Vagina (tissue), 2 donors: Measurements from ENCODE around the gene SRGAP3. TPM values are rescaled to one million over a fixed set of nuclear protein-coding genes. Genes with fewer than 3 reads are reported as not detected.

Experiments
- DNase-seq, 2 donors: peaks; one replicate each; pipeline ENCODE4 v3.0.0-alpha.2; 2017; ENCODE audit errors: extremely low spot score in 2 of 2
- H3K27ac ChIP-seq: fragments of 200-600 bp; sonication (generic); one replicate; pipeline ENCODE4 v1.5.1; 2019
- H3K27me3 ChIP-seq: fragments of 200-600 bp; sonication (generic); one replicate; pipeline ENCODE4 v1.5.1; 2019
- H3K36me3 ChIP-seq, 2 donors: fragments of 200-600 bp; sonication (generic); one replicate each; pipeline ENCODE4 v1.5.1; 2017 to 2019
- H3K4me1 ChIP-seq: fragments of 200-600 bp; sonication (generic); one replicate; pipeline ENCODE4 v1.5.1; 2019
- H3K4me3 ChIP-seq, 2 donors: fragments of 200-600 bp; sonication (generic); 1 replicate in 1 of 2; 2 replicates in 1 of 2; pipeline ENCODE4 v1.5.1; 2016 to 2019
- H3K9me3 ChIP-seq: fragments of 200-600 bp; sonication (generic); one replicate; pipeline ENCODE4 v1.5.1; 2019
- POLR2A ChIP-seq, 2 donors: fragments of 450-650 bp; IDR thresholded peaks; one replicate each; pipeline ENCODE4 v1.6.1; 2017; ENCODE audit warnings: antibody characterized with exemption in 2 of 2, mild to moderate bottlenecking in 2 of 2, moderate library complexity in 2 of 2
- POLR2AphosphoS5 ChIP-seq, 2 donors: sonication (generic); formaldehyde crosslinking; IDR thresholded peaks; one replicate each; pipeline ENCODE4 v1.9.0; 2017; ENCODE audit warnings: antibody characterized with exemption in 2 of 2, mild to moderate bottlenecking in 2 of 2, low read depth in 1 of 2; ENCODE audit not compliant: insufficient read depth in 1 of 2
- intact Hi-C: fragments of 100-400 bp; cut with DNase I; formaldehyde crosslinking; loops from one replicate; pipeline ENCODE4 v1.15.1; 2023
- total RNA-seq: library from RNA; depleted of rRNA; stranded (reverse); fragments of >200 nt; gene quantifications from one replicate; pipeline ENCODE4 v1.2.3, GENCODE V29; 2016
- TF ChIP-seq, protein P1 (sequence below), 3 experiments: fragments of 450-650 bp in 2 of 3; fragments of 200-600 bp in 1 of 3; sonication (generic) in 1 of 3; IDR thresholded peaks; one replicate each; pipeline ENCODE4 v1.5.1; 2017 to 2019; ENCODE audit warnings: antibody characterized with exemption in 3 of 3, mild to moderate bottlenecking in 2 of 3, moderate library complexity in 2 of 3

The SRGAP3 gene
- total RNA-seq, 1 donor from 2014 or later = 20.6 TPM

DNA sequence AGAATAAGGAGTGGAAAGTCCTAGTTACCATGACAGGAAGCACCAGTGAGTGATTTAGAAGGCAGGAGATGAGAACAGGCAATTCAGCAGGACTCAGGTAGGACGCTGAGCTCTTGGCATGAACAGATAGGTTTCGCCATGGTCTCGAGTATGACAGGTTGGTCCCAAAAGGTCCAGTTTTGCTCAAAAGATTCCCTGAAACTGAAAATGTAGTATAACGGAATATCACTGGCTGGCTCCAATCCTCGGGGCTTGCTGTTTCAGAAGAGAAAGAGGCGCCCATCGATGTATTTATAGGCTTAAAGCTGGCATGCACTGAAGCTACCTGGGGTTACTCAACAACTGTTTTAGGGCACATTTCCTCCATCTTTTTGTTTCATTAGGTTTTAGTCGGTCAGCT is 59.2 kb downstream of the SRGAP3 start:
- intact Hi-C loops = no loop called here
- Histone ChIP-seq H3K9me3 (no peaks in the 10 kb centered on the region), H3K4me1 (no peaks in the 10 kb centered on the region), H3K27me3 (no peaks in the 10 kb centered on the region), H3K4me3 (no peak overlapping the region), H3K27ac (no peak overlapping the region), H3K36me3 (no peaks in the 10 kb centered on the region)
- no peak for TF ChIP-seq POLR2A (IDR thresholded peaks at IDR 0.05)
- no peak for TF ChIP-seq POLR2AphosphoS5 (IDR thresholded peaks at IDR 0.05; ENCODE audit: insufficient read depth in 1 of 2, low read depth in 1 of 2)
- TF ChIP-seq, protein P1, sequence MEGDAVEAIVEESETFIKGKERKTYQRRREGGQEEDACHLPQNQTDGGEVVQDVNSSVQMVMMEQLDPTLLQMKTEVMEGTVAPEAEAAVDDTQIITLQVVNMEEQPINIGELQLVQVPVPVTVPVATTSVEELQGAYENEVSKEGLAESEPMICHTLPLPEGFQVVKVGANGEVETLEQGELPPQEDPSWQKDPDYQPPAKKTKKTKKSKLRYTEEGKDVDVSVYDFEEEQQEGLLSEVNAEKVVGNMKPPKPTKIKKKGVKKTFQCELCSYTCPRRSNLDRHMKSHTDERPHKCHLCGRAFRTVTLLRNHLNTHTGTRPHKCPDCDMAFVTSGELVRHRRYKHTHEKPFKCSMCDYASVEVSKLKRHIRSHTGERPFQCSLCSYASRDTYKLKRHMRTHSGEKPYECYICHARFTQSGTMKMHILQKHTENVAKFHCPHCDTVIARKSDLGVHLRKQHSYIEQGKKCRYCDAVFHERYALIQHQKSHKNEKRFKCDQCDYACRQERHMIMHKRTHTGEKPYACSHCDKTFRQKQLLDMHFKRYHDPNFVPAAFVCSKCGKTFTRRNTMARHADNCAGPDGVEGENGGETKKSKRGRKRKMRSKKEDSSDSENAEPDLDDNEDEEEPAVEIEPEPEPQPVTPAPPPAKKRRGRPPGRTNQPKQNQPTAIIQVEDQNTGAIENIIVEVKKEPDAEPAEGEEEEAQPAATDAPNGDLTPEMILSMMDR (IDR thresholded peaks at IDR 0.05) = no peak
- DNase-seq = no peak

DNA sequence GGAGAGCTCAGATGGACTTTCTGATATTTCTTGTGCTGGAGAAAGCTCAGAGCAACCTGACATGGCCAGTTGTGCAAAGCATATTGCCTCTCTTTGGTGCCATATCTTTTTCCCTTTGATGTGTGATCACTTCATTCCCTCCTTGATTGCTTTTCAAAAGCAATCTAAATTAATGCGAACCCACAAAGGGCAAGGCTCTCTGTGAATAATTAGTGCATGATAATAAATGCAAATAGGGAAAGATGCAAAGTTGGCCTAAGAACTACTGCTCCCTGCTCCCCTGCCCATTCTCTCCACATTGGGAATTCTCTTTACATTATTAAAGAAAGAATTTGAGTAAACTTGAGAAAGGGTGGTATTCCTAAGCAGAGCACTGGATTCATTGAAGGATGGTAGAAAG is 60.9 kb downstream of the SRGAP3 start:
- H3K36me3 ChIP-seq = no peaks in the 10 kb centered on the region
- intact Hi-C loops = no loop called here
- TF ChIP-seq POLR2AphosphoS5 (IDR thresholded peaks at IDR 0.05; ENCODE audit: insufficient read depth in 1 of 2, low read depth in 1 of 2) (no peak), POLR2A (IDR thresholded peaks at IDR 0.05) (no peak)
- TF ChIP-seq, protein P1 (IDR thresholded peaks at IDR 0.05) = no peak

DNA sequence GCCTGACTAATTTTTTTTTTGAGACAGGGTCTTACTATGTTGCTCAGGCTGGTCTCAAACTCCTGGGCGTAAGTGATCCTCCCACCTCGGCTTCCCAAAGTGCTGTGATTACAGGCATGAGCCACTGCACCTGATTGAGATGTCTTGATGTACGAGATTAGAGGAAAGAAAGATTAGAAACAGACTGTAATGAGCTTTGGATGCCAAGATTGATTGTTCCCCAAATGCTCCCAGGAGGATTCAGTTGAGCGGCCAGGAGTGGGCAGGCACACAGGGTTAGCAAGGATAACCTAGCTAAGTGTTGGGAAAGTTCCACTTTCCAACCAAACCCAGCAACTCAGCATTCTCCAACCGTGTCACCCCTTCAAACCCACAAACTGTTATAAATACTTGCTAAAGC is 63.7 kb downstream of the SRGAP3 start:
- H3K4me3 ChIP-seq = no peak overlapping the region
- H3K36me3 ChIP-seq = no peaks in the 10 kb centered on the region
- no peaks in the 10 kb centered on the region for H3K27me3 ChIP-seq
- intact Hi-C loops = no loop called here
- H3K9me3 ChIP-seq = no peaks in the 10 kb centered on the region
- H3K27ac ChIP-seq = no peak overlapping the region
- DNase-seq = no peak
- no peaks in the 10 kb centered on the region for H3K4me1 ChIP-seq
- TF ChIP-seq, protein P1 (IDR thresholded peaks at IDR 0.05) = no peak
- TF ChIP-seq POLR2A (IDR thresholded peaks at IDR 0.05) (no peak), POLR2AphosphoS5 (IDR thresholded peaks at IDR 0.05; ENCODE audit: insufficient read depth in 1 of 2, low read depth in 1 of 2) (no peak)

More for the DNA sequence above, 60.9 kb downstream of the SRGAP3 start:
- no peaks in the 10 kb centered on the region for H3K27me3 ChIP-seq
- no peak overlapping the region for H3K4me3 ChIP-seq
- no peaks in the 10 kb centered on the region for H3K4me1 ChIP-seq
- DNase-seq = no peak
- no peak overlapping the region for H3K27ac ChIP-seq
- no peaks in the 10 kb centered on the region for H3K9me3 ChIP-seq

- H3K4me1 ChIP-seq = no peaks in the 10 kb centered on the region
- no peaks in the 10 kb centered on the region for H3K36me3 ChIP-seq
- no peaks in the 10 kb centered on the region for H3K27me3 ChIP-seq
- no peaks in the 10 kb centered on the region for H3K9me3 ChIP-seq
- no peak overlapping the region for H3K27ac ChIP-seq
- DNase-seq = no peak
- H3K4me3 ChIP-seq = no peak overlapping the region
- intact Hi-C loops = no loop called here
- TF ChIP-seq, protein P1 (IDR thresholded peaks at IDR 0.05) = no peak
- TF ChIP-seq POLR2A (IDR thresholded peaks at IDR 0.05) = no peak
- TF ChIP-seq POLR2AphosphoS5 (IDR thresholded peaks at IDR 0.05; ENCODE audit: insufficient read depth in 1 of 2, low read depth in 1 of 2) = no peak
Measured at GRCh38 chr3:9185046-9185445, 64.4 kb downstream of the SRGAP3 start.

DNA sequence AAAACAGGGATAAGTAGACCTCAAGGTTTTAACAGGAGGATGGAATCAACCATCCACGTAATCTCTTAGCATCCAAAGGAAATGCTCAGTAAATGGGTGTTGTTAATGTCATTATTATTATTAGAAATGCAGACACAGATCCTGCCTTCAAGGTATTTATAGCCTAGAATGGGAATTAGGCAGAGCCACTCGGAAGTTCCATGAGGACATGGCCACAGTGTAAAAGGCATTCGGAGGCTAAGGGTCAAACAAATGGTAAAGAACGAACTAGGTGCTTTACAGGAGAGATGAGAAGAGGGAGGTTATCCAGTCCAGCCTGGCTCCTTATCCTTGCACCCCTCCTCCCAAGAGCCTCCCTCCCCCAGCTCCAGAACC is 65.0 kb downstream of the SRGAP3 start:
- Histone ChIP-seq H3K27me3 (no peaks in the 10 kb centered on the region), H3K4me3 (no peak overlapping the region), H3K36me3 (no peaks in the 10 kb centered on the region), H3K27ac (no peak overlapping the region), H3K9me3 (no peaks in the 10 kb centered on the region), H3K4me1 (no peaks in the 10 kb centered on the region)
- intact Hi-C loops = no loop called here
- TF ChIP-seq, protein P1 (IDR thresholded peaks at IDR 0.05) = no peak
- no peak for TF ChIP-seq POLR2A (IDR thresholded peaks at IDR 0.05)
- no peak for TF ChIP-seq POLR2AphosphoS5 (IDR thresholded peaks at IDR 0.05; ENCODE audit: insufficient read depth in 1 of 2, low read depth in 1 of 2)
- DNase-seq = no peak
